ENCODE measurements around the gene CCDC124.

GRCh38 chr19:17957149-17957849, 24.5 kb downstream of the CCDC124 start:
- TF ChIP-seq CTCF (IDR thresholded peaks at IDR 0.05; ENCODE audit: borderline replicate concordance, extremely low read depth, low read length, poor library complexity, severe bottlenecking) (no peak), EZH2 (IDR thresholded peaks at IDR 0.05; ENCODE audit: borderline replicate concordance, low read depth, low read length, severe bottlenecking) (no peak)
